Natural killer cell treated with Interleukin-12 subunit alpha and Interleukin-12 subunit beta and Interleukin-15 and Interleukin-18, amount 100 ng/mL, for 72 hours (primary cell): ENCODE data around the gene FGFBP1. TPM values are rescaled to one million over a fixed set of nuclear protein-coding genes. Genes with fewer than 3 reads are reported as not detected.

Experiments
- ATAC-seq, 2 donors: fragments of 150-1000 bp; cut with Tn5 transposase in 1 of 2; sonication (Bioruptor Pico), chemical (Tn5 transposase) in 1 of 2; 2 replicates each; pipeline ENCODE4 v1.10.0; 2021
- DNase-seq: peaks from one replicate; pipeline ENCODE4 v3.0.0; 2022; ENCODE audit warnings: low spot score
- H3K27ac Mint-ChIP-seq, 2 donors: 1 replicate in 1 of 2; 2 replicates in 1 of 2; pipeline ENCODE4 v1.8.0; 2022; ENCODE audit warnings: mixed read lengths in 2 of 2, mild to moderate bottlenecking in 1 of 2, moderate library complexity in 1 of 2
- H3K27me3 Mint-ChIP-seq, 2 donors: 1 replicate in 1 of 2; 2 replicates in 1 of 2; pipeline ENCODE4 v1.8.0; 2022; ENCODE audit warnings: mixed read lengths in 2 of 2
- H3K36me3 Mint-ChIP-seq: one replicate; pipeline ENCODE4 v1.8.0; 2022; ENCODE audit warnings: mixed read lengths
- H3K4me1 Mint-ChIP-seq, 2 donors: 1 replicate in 1 of 2; 2 replicates in 1 of 2; pipeline ENCODE4 v1.8.0; 2022; ENCODE audit warnings: low read depth in 2 of 2, mixed read lengths in 2 of 2, mild to moderate bottlenecking in 1 of 2
- H3K4me3 Mint-ChIP-seq: one replicate; pipeline ENCODE4 v1.8.0; 2022; ENCODE audit warnings: mixed read lengths
- H3K9me3 Mint-ChIP-seq: 2 replicates; pipeline ENCODE4 v1.8.0; 2022; ENCODE audit warnings: mixed read lengths
- total RNA-seq, 2 donors: library from RNA; stranded (reverse); gene quantifications; one replicate each; pipeline ENCODE4 v1.2.3, GENCODE V29; 2022

Gene FGFBP1
- not detected for total RNA-seq

DNA sequence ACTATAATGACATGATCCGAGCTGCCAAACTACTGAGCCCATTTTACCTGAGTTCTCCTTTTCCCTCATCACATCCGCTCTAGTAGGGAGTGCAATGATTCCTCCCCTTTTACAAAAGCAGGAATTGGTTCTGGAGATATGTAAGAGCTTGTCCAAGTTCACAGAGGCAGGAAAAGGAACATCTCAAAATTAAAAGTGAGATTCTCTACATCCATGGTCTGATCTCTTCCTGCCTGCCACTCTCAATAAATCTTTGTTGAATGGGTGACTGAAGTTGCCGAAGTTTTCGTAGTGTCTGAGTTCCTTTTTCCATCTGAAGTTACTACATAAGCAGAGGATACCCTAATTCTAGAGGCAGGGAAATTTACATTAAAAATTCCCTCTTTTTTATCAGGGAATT lies at the start of gene FGFBP1:
Gene FGFBP1, minus strand, starts transcription at position 101 of the 400 bp plus-strand sequence. CDS start 2,108 bp downstream, outside the sequence.
- H3K4me1 Mint-ChIP-seq, result no peaks in the 10 kb centered on the region
- no peaks in the 10 kb centered on the region for H3K9me3 Mint-ChIP-seq
- H3K27me3 Mint-ChIP-seq, result peaks cover 7 to 16% of the 10 kb centered on the region in 2 donors
- DNase-seq, result no peak
- H3K27ac Mint-ChIP-seq, result no peak within 1 kb of the TSS
- H3K4me3 Mint-ChIP-seq, result no peak within 1 kb of the TSS
- H3K36me3 Mint-ChIP-seq, result no peaks in the 10 kb centered on the region
- no peak for ATAC-seq

DNA sequence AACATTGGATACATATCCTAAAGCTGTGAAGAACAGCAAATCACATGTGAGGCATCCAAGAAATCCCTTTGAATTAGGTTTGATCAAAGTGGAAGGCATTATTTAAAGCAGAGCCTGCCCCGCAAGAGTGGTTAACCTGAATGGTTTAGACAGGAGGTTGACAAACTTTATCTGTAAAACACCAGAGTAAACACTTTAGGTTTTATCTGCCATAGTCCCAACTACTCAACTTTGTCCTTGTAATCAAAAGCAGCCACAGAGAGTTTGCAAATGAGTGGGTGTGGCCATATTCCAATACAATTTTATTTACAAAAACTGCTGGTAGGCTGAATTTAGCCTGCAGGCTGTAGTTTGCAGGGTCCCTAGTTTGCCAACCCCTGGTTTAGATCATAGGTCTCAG lies 49.7 kb upstream of the FGFBP1 start:
- DNase-seq (no peak), ATAC-seq (no peak)
- H3K4me3 Mint-ChIP-seq, result no peak overlapping the region
- H3K36me3 Mint-ChIP-seq, result no peaks in the 10 kb centered on the region
- no peaks in the 10 kb centered on the region for H3K9me3 Mint-ChIP-seq
- H3K4me1 Mint-ChIP-seq, result peaks cover 10 to 17% of the 10 kb centered on the region in 2 donors
- H3K27ac Mint-ChIP-seq, result no peak overlapping the region
- peaks cover 8 to 12% of the 10 kb centered on the region in 2 donors for H3K27me3 Mint-ChIP-seq

DNA sequence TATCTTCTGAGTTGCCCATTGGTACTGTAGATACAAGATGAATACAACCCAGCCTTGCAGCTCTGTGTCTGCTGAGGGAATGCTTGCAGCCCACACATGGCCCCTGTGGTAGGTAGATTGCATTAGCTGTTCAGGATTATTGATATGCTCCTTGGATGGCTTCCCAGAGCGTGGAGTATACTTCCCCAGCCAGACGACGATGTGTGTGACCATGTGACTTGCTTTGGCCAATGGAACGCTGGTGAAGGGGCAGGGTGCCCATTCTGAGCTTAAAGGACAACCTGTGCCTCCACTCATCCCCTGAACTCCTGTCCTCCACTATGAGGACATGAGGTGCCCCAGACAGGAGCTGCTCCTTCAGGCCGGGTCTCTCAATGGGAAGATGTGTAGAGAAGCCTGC lies 48.4 kb upstream of the FGFBP1 start:
- ATAC-seq (no peak), DNase-seq (no peak)
- no peak overlapping the region for H3K4me3 Mint-ChIP-seq
- no peaks in the 10 kb centered on the region for H3K36me3 Mint-ChIP-seq
- no peaks in the 10 kb centered on the region for H3K9me3 Mint-ChIP-seq
- H3K27me3 Mint-ChIP-seq, result peaks cover 8 to 12% of the 10 kb centered on the region in 2 donors
- H3K4me1 Mint-ChIP-seq, result peaks cover 8 to 17% of the 10 kb centered on the region in 2 donors
- no peak overlapping the region for H3K27ac Mint-ChIP-seq

DNA sequence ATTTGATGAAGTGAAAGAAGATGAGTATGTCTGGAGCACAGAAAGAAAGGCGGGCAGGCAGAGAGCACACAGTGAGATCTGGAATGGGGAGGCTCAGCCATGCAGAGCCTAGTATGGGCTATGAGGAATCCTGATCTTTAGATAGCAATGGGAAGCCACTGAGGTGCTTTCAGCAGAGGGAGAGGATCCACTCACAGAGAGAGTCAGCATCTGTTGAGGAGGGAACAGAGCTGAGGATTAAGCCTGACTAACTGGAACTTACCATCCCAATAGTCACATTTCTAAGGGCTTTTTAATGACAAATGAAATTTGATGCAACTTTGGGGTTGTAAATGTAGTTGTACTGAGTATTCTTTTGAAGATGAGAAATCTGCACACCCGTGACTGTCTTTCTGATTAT lies 45.1 kb upstream of the FGFBP1 start:
- Mint-ChIP-seq H3K9me3 (no peaks in the 10 kb centered on the region), H3K27ac (no peak overlapping the region), H3K4me3 (no peak overlapping the region), H3K4me1 (peaks cover 0 to 8% of the 10 kb centered on the region in 2 donors), H3K27me3 (peaks cover 5 to 16% of the 10 kb centered on the region in 2 donors), H3K36me3 (no peaks in the 10 kb centered on the region)
- no peak for ATAC-seq
- DNase-seq, result no peak

DNA sequence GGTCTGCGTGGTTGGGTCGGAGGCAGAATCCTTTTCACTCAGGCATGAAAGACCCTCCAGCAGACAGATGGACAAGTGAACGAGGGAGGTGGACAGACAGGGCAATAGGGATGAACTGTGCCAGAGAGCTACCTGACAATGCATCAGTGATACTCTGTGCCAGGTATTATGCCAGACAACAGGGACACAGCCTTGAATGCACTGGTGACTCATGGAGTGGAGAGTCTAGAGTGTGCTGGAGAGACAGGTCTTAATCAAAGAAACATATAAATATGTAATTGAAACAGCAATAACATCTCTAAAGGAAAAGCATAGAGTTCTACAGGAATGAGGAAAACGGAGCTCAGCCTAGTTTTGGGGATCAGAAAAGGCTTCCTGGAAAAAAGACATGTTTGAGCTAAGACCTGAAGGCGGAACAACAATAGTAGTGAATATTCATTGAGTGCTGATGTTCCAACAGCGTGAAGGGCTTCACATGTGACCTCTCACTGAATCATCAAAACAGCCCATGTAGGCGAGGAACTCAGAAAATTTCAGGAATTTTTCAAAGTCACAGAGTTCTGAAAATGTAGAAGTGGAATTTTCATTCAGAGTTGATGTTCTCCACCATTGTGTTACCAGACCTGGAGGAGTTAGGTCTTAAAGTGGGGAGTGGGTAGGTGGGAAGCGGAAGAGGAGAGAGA lies 44.4 kb upstream of the FGFBP1 start:
- DNase-seq (no peak), ATAC-seq (no peak)
- Mint-ChIP-seq H3K27me3 (peaks cover 5 to 16% of the 10 kb centered on the region in 2 donors), H3K27ac (peak overlapping the region in 1 of 2 donors; percentile 9), H3K36me3 (no peaks in the 10 kb centered on the region), H3K9me3 (no peaks in the 10 kb centered on the region), H3K4me3 (no peak overlapping the region), H3K4me1 (peaks cover 0 to 1% of the 10 kb centered on the region in 2 donors)

DNA sequence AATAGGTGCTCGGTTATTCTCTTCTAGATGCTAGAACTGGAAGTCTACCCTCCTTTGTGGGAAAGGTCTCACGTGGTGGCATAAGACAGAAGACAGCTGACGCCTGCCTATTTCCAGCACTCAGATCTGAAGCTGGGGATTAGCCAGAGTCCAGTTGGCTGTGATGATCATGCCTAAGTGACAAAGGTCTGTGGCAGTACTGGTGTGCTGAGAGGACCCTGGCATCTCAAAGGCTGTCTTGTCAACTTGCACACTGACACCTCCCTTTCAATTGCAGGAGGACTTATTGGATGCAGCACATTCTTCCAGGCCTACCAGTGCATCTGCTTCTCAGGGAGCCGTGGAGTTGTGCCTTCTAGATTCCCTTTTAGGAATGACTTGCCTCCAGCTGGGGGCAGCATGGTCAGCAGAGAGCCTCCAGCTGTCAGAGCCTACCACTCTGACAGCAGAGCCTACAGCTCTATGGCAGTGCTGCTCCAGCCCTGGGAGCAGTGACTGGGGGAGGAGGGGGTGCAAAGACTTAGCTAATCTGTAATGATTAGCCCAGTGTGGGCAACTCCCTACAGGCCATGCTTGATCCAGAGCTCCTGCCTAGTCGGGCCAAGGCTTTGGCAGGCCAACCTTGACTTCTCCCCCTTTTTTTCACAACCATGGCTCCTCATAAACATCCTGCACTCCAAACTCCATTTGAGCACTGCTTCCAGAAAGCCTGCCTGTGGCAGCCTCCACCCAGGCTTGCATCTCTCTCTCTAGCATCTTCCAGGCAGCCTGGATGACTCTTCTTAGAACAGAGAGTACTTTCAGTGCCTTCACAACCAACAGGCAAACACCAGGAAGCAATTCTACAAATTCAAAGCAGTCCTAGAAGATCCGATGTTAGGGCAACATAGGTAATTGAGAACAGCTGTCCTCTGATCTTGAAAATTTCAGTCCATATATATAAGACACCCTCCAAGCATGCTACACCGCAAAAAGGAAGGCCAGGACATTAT lies 38.2 kb upstream of the FGFBP1 start:
- ATAC-seq (peak in 1 of 2 donors; percentile 24), DNase-seq (no peak)
- no peaks in the 10 kb centered on the region for H3K36me3 Mint-ChIP-seq
- peaks cover 8 to 16% of the 10 kb centered on the region in 2 donors for H3K27me3 Mint-ChIP-seq
- no peak overlapping the region for H3K27ac Mint-ChIP-seq
- H3K4me3 Mint-ChIP-seq, result no peak overlapping the region
- H3K4me1 Mint-ChIP-seq, result peaks cover 0 to 5% of the 10 kb centered on the region in 2 donors
- no peaks in the 10 kb centered on the region for H3K9me3 Mint-ChIP-seq

DNA sequence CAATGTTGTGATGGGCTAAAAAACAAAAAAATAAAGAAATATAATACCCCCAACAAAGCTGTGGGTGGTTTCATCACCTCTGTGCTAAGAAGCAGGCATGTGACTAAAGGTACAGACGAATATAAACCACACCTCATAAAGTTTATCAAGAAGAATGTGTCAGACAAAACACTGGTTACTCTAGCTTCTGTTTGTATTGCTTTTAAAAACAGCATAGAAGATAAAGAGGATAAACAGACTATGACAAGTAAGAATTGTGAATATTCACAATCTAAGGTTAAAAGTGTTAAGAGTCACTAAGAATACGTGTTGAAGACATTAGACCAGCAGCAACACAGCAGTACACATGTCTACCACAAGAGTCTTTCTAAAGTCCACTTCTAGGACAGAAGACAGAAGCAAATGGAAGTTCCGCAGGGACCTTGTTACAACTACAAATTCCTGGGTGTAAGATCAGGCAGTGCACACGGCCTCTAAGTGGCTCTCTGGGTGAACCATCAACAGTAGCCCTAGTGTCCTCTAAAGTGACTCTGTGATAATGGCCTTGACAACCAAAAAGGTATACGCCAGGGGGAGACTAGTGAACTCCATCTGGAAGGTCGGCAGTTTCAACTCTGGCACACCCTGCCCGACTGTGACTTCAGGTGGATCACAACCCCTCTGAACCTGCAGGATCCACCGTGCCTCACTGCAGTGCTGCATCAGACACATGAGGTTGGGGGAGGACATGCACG lies 32.7 kb upstream of the FGFBP1 start:
- peaks cover 0 to 4% of the 10 kb centered on the region in 2 donors for H3K27me3 Mint-ChIP-seq
- ATAC-seq, result no peak
- no peak for DNase-seq
- H3K4me1 Mint-ChIP-seq, result peaks cover 6 to 18% of the 10 kb centered on the region in 2 donors
- H3K36me3 Mint-ChIP-seq, result peaks cover 6% of the 10 kb centered on the region
- no peaks in the 10 kb centered on the region for H3K9me3 Mint-ChIP-seq
- no peak overlapping the region for H3K27ac Mint-ChIP-seq
- H3K4me3 Mint-ChIP-seq, result no peak overlapping the region

DNA sequence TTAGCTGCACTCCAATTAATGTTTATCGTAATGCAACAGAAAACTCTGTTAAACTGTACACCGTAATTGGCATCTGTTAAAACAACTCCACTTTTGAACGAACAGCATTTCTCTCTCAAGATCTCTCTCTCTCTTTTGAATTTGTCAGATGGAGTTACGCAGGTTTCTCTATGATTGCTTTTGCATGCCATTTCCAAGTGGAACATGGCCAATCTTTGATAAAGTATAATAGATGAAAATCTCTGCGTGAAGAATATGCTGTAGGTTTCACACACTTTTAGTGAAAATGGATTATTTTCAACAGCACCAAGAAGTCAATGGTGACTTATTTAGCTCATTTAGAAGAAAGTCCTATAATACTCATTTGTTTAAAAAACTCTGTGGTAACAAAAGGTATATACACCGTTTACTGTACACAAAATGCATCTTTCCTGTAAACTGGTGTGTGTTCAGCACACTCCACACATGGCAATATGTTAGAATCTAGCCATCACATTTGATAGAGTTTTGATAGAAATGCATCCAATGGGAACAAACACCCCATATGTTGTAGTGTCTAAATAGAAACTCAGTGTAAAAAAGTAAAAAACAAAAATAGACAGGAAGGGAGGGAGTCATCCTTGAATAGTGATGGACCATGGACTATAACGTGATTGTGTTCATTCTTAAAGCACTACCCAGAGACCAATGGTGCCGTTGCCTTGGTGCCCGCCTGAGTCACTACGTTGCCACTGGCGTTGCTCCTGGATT lies 30.2 kb upstream of the FGFBP1 start:
- no peak overlapping the region for H3K4me3 Mint-ChIP-seq
- H3K36me3 Mint-ChIP-seq, result peaks cover 9% of the 10 kb centered on the region
- H3K27me3 Mint-ChIP-seq, result no peaks in the 10 kb centered on the region
- no peak for DNase-seq
- no peaks in the 10 kb centered on the region for H3K9me3 Mint-ChIP-seq
- H3K4me1 Mint-ChIP-seq, result peaks cover 16 to 35% of the 10 kb centered on the region in 2 donors
- no peak overlapping the region for H3K27ac Mint-ChIP-seq
- no peak for ATAC-seq

DNA sequence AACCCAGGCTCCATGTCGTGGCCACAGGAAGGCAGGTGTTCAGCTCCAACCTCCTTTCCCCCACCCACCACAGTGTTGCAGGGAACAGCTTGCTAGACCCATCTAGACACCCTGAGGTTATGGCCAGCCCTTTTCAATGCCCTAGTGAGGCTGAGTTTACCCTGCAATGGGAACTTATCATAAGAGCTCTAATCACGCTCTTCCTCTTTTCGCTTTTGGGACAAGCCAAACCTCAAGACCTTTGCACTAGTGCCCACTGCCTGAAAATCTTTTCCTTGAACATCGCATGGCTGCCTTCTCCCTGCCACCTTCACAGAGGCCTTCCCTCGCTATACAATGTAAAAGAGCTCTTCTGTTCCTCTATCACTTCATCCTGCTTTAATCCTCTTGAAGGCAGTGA lies 26.8 kb upstream of the FGFBP1 start:
- DNase-seq (no peak), ATAC-seq (no peak)
- peaks cover 9% of the 10 kb centered on the region for H3K36me3 Mint-ChIP-seq
- H3K27ac Mint-ChIP-seq, result peak overlapping the region in 1 of 2 donors; percentile 22
- peaks cover 42 to 54% of the 10 kb centered on the region in 2 donors for H3K4me1 Mint-ChIP-seq
- no peaks in the 10 kb centered on the region for H3K9me3 Mint-ChIP-seq
- no peaks in the 10 kb centered on the region for H3K27me3 Mint-ChIP-seq
- H3K4me3 Mint-ChIP-seq, result no peak overlapping the region

DNA sequence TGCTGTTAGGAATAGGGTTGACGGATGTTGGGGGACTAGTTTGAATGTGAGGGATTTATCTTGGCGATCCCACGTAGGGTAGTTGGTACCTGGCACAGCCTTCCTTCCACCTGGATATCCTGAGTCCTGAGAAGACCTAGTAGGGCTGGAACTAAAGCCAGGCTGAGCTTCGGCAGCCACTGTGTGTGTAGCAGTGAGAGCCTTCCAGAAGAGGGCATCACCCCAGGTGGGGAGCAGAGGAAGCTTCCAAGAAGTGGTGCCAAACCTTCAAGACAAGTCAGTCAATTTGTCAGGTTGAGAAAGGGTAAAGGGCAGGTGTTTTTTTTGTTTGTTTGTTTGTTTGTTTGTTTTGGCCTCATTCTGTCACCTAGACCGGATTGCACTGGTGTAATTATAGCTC lies 25.6 kb upstream of the FGFBP1 start:
- peaks cover 9% of the 10 kb centered on the region for H3K36me3 Mint-ChIP-seq
- H3K27me3 Mint-ChIP-seq, result no peaks in the 10 kb centered on the region
- H3K4me3 Mint-ChIP-seq, result peak overlapping the region; percentile 87
- H3K27ac Mint-ChIP-seq, result peak overlapping the region; percentile 81 to 85
- ATAC-seq (no peak), DNase-seq (no peak)
- no peaks in the 10 kb centered on the region for H3K9me3 Mint-ChIP-seq
- peaks cover 50 to 61% of the 10 kb centered on the region in 2 donors for H3K4me1 Mint-ChIP-seq

DNA sequence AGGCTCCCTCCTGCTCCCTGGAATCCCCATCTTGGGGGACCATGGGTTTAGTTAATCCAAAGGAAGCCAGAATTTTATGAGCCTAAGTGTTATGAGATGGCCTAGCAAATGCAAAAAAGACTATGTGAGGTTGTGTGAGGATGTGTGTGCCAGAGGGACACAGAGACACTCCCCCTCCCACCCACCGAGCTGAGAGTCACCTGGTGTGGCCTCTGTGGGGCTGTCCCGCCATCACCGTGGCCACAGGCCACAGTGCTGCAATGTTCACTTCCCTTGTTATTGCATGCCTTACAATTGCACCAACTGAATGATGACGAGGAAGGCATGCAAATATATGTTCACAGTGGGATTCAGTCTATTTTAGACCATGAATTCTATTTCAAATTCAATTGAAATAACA lies 25.0 kb upstream of the FGFBP1 start:
- Mint-ChIP-seq H3K27ac (peak overlapping the region; percentile 81 to 85), H3K9me3 (no peaks in the 10 kb centered on the region), H3K4me1 (peaks cover 54 to 65% of the 10 kb centered on the region in 2 donors), H3K4me3 (peak overlapping the region; percentile 87), H3K27me3 (no peaks in the 10 kb centered on the region), H3K36me3 (peaks cover 9% of the 10 kb centered on the region)
- DNase-seq (peak; percentile 92), ATAC-seq (peak; percentile 91 to 93)

DNA sequence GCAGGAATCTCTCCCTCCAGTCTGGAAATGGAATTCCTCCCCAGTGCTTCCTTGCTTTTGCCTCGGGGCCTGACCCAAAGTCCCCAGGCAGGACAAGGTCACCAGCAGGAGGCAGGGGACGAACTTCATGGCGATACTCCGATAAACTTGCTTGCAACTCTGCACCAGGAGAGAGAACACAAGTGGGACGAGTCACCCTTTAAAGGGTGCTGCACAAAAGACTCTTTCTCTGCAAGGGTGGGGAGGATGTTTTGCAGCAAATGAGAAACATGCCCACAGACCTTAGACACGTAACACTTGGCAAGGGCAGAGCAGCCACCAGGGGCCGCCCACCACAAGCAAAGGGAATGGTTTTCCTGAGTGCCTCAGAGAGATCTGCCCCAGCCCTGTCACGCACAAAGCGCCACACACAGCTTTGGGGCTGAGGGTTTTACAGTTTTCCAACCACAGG lies 24.5 kb upstream of the FGFBP1 start, which contains the start of gene FGFBP2:
Gene FGFBP2, minus strand, starts transcription at position 175 of the 451 bp plus-strand sequence. Its CDS starts 46 bp downstream, at position 129.
- DNase-seq, result peak; percentile 86
- Mint-ChIP-seq H3K9me3 (no peaks in the 10 kb centered on the region), H3K4me1 (peaks cover 56 to 69% of the 10 kb centered on the region in 2 donors), H3K4me3 (peak within 1 kb of the TSS; percentile 87), H3K27me3 (no peaks in the 10 kb centered on the region), H3K36me3 (peaks cover 9% of the 10 kb centered on the region), H3K27ac (peak within 1 kb of the TSS; percentile 81 to 85)
- ATAC-seq, result peak; percentile 79 to 81
